Stimulated activated naive CD8-positive, alpha-beta T cell treated with anti-CD3 and anti-CD28 coated beads, Interleukin-15, amount 100 ng/mL, for 72 hours (primary cell): ENCODE results near the gene FBLN2.

ENCODE experiments used
- ATAC-seq: fragments of 150-1000 bp; cut with Tn5 transposase; 2 replicates; pipeline ENCODE4 v1.10.0; 2021; ENCODE audit warnings: mild to moderate bottlenecking, moderate library complexity
- DNase-seq, 2 donors: peaks; one replicate each; pipeline ENCODE4 v3.0.0; 2021 to 2022
- H3K27ac Mint-ChIP-seq, 2 donors: one replicate each; pipeline ENCODE4 v1.8.0; 2022; ENCODE audit warnings: mild to moderate bottlenecking in 2 of 2, mixed read lengths in 2 of 2, moderate library complexity in 2 of 2
- H3K27me3 Mint-ChIP-seq: one replicate; pipeline ENCODE4 v1.8.0; 2022; ENCODE audit warnings: mixed read lengths
- H3K4me1 Mint-ChIP-seq: one replicate; pipeline ENCODE4 v1.8.0; 2022; ENCODE audit warnings: mild to moderate bottlenecking, mixed read lengths
- H3K4me3 Mint-ChIP-seq, 2 donors: one replicate each; pipeline ENCODE4 v1.8.0; 2022; ENCODE audit warnings: mild to moderate bottlenecking in 2 of 2, mixed read lengths in 2 of 2, moderate library complexity in 1 of 2
- H3K9me3 Mint-ChIP-seq, 2 donors: one replicate each; pipeline ENCODE4 v1.8.0; 2022; ENCODE audit warnings: mixed read lengths in 2 of 2

Gene FBLN2

DNA sequence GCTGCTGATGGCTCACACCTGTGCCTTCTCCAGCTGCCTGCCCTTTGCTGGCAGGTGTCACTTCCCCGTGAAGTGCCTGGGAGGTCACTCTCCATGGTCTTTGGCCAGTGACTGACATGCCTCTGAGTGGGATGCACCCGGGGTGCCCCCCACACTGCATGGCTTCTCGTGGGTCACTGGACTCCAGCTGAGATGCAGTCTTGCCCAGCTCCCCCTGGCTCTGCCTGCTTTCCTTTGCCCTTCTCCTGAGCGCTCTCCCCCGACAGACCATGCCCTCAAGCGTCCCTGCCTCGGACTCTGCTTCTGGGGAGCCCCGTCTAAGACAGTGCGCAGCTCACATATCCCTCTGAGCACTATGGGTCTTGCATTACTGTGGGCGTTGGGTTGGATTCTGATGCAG, 14.4 kb downstream of the FBLN2 start:
- H3K27me3 Mint-ChIP-seq, result peaks cover 8% of the 10 kb centered on the region
- DNase-seq, result no peak
- H3K27ac Mint-ChIP-seq, result no peak overlapping the region
- ATAC-seq, result no peak
- H3K4me3 Mint-ChIP-seq, result no peak overlapping the region
- peaks cover 20% of the 10 kb centered on the region for H3K4me1 Mint-ChIP-seq
- H3K9me3 Mint-ChIP-seq, result no peaks in the 10 kb centered on the region

DNA sequence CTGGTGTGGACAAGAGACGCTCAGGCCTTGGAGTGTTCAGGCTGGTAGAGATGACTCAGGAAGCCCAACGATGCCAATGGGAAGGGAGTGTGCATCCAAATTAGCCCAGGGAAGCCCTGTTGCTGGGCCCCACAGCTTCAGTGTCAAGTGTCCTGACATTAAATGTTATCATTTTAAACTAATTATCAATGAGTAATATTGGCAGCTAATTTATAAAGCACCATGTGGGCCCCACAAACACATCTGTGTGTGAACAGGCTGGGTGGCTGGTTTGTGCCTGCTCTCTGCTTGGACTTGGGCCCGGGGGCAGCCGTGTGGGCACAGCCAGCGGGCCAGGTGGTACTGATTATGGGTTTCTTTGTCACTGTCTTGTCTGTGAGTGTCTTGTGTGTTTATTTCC, 15.0 kb downstream of the FBLN2 start:
- ATAC-seq (no peak), DNase-seq (no peak)
- Mint-ChIP-seq H3K4me1 (peaks cover 20% of the 10 kb centered on the region), H3K27ac (no peak overlapping the region), H3K4me3 (no peak overlapping the region), H3K27me3 (peaks cover 8% of the 10 kb centered on the region), H3K9me3 (no peaks in the 10 kb centered on the region)

DNA sequence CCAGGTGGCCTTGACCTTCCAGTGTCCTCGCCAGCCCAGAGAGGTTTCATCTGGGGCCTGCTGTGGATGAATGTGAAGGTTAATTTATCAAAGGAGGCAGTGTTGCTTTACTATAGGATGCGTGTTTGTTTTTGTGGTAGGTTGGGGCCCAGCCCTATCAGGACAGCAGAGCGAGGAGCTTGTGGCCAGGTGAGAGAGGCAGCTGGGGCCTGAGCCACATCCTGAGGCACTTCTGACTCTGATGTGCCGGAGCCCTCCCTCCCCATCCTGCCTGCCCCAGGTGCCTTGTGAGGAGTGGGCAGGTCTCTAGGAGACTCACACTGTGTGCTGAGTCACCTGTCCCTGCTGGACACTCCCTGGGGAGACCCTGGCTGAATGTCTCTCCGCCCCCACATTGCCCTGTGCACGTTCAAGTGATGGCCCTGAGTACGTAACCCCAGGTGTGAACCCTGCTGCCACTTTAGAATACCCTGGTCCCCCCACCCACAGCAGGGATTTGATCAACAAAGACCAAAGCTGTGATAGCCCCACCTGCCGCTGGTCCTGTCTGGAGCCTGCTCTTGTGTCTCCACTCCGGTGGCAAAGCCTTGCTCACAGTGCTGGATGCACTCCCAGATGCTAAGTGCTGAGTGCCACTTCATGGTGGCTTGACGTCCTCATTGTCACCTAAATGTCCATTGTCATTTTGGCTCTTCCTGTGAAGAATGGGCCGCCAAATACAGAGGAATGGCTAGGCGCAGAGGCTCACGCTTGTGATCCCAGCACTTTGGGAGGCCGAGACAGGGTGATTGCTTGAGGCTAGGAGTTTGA, 16.0 kb downstream of the FBLN2 start:
- Mint-ChIP-seq H3K4me1 (peaks cover 14% of the 10 kb centered on the region), H3K27ac (peak overlapping the region in 1 of 2 donors; percentile 69), H3K9me3 (no peaks in the 10 kb centered on the region), H3K27me3 (no peaks in the 10 kb centered on the region), H3K4me3 (no peak overlapping the region)
- peak in 1 of 2 donors; percentile 39 for DNase-seq
- peak; percentile 85 for ATAC-seq

DNA sequence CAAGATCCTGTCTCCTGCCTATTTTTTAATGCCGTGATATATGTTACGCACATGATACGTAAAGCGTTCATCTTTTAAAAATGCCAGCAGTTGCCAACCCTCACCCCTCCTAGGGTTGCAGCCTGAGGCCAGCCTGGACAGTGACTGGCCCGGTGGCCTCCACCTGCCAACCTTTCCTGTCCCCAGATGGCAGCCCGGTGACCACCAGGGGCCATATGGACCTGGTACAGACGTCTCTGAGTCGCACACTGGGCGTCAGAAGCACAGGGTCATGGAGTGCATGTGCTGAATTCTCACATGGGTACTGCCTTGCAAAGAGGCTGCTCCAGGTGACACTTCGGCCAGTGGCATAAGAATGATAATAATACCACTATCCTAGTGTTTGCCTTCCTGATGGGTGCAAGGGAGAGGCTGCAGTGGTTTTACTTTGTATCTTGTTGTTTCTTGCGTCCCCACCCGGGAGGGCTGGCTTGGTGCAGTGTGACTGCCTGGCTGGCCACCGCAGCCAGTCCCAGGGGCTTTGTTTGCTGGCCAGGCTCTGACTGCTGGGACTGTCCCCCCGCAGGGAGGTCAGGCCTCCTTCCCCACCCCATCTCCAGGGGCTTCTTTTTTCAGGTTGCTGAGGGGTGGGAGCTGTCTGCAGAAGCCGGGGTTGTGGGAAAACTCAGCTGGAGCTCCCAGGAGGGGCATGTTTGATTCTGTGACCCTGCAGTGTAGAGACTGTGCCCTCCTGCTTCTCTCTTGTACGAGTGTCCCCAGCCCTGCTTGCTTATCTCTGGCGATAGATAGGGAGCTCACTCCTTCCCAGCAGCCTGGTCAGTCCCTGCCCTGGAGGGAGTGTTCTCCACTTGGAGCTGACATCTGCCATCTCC, 16.9 kb downstream of the FBLN2 start:
- Mint-ChIP-seq H3K4me3 (no peak overlapping the region), H3K4me1 (peaks cover 14% of the 10 kb centered on the region), H3K27me3 (no peaks in the 10 kb centered on the region), H3K27ac (no peak overlapping the region), H3K9me3 (no peaks in the 10 kb centered on the region)
- ATAC-seq (no peak), DNase-seq (no peak)

DNA sequence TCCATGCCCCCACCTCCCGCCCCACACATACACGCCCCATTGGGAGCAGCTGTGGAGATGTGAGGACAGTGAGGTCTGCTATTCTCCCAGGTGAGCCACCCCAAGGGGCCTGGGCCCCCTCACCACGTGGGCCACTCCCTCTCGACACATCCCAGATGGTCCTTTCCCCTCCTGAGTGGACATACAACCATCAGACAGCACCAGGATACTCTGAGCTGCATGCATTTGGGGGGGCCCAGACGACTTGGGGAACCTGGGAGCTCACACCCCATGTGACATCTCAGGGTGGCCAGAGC, 17.5 kb downstream of the FBLN2 start:
- Mint-ChIP-seq H3K4me3 (no peak overlapping the region), H3K9me3 (no peaks in the 10 kb centered on the region), H3K27ac (no peak overlapping the region), H3K4me1 (peaks cover 14% of the 10 kb centered on the region), H3K27me3 (no peaks in the 10 kb centered on the region)
- DNase-seq (no peak), ATAC-seq (no peak)

DNA sequence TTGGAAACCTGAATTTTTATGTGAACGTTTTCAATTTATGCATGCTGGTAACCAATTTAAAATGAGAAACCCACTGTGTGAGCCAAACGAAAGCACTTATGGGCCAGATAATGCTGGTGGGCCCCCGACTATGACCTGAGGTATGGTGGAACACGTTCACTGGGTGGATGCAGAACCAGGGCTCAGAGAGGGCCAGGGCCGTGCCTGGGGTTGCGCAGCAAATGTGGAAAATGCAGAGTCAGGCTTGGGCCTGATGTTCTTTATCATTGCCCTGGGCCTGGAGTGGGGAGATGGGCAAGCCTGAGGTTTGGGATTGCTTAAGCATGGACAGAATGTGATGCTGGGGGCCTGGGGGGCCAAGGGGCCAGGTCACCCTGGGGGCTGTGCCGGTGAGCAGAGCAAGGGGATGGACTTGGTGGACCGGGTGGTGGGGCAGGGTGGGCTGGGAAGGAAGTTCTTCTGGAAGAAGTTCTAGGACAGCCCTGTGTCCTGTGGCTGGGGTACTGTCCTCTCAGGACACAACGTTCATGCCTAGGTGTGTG, 17.9 kb downstream of the FBLN2 start:
- Mint-ChIP-seq H3K4me3 (no peak overlapping the region), H3K9me3 (no peaks in the 10 kb centered on the region), H3K27ac (no peak overlapping the region), H3K4me1 (peaks cover 14% of the 10 kb centered on the region), H3K27me3 (no peaks in the 10 kb centered on the region)
- DNase-seq (no peak), ATAC-seq (no peak)

DNA sequence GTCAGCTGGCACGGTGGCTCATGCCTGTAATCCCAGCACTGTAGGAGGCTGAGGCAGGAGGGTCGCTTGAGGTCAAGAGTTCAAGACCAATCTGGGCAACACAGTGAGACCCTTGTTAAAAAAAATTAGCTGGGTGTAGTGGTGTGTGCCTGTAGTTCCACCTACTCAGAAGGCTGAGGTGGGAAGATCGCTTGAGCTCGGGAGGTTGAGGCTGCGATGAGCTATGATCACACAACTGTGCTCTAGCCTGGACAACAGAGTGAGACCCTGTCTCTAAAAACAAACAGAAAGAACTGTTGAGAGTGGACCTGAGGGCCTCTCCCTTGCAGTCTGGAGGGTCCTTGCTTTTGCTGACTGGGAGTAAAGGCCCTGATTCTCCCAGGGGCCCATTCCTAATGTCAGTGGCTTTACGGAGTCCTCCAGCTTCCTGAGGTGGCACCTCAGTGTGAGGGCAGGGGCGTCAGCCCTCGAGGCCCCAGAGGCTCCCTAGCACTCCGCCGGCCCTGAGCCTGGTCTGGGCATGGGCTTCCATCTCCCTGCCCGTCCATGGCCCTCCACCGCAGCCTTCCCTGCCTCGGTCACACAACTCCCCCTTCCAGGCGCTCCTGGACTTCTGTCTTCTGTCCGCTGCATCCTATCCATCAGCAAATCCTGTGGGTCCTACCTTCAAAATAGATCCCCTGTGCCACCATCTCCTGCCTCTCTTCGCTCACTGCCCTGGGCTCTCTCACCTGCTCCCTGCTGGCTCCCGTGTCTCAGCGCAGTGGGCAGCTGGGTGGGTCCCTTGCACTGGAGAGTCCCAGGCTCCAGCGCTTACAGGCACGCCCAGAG, 19.0 kb downstream of the FBLN2 start:
- ATAC-seq (no peak), DNase-seq (no peak)
- H3K4me1 Mint-ChIP-seq, result peaks cover 15% of the 10 kb centered on the region
- H3K4me3 Mint-ChIP-seq, result no peak overlapping the region
- H3K9me3 Mint-ChIP-seq, result no peaks in the 10 kb centered on the region
- peak overlapping the region in 1 of 2 donors; percentile 26 for H3K27ac Mint-ChIP-seq
- H3K27me3 Mint-ChIP-seq, result no peaks in the 10 kb centered on the region

DNA sequence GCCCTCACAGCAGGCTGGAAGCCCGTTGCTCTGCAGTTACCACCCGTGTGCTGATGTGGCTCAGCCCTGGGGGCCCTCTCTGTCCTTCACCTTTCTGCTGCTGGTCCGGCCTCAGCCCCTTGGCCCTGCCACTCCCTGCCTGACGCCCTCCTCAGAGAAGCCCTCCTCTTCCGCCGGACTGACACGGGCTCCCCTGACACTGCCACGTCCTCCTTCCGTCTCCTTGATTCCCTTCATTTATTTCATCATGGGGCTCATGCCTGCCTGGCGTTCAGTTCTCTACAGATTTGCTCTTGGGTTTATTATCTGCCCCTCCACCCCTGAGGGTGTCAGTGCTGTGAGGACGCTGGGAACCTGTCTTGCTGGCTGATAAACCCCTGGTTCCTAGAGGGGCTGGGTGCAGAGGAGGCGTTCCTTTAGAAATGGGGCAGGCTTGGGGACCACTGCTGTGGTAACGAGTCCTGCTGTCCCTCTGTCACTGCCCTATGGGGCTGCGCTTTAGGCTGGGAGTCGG, 19.6 kb downstream of the FBLN2 start:
- H3K27me3 Mint-ChIP-seq, result no peaks in the 10 kb centered on the region
- DNase-seq, result no peak
- no peaks in the 10 kb centered on the region for H3K9me3 Mint-ChIP-seq
- H3K4me3 Mint-ChIP-seq, result no peak overlapping the region
- no peak overlapping the region for H3K27ac Mint-ChIP-seq
- H3K4me1 Mint-ChIP-seq, result peaks cover 22% of the 10 kb centered on the region
- ATAC-seq, result no peak

DNA sequence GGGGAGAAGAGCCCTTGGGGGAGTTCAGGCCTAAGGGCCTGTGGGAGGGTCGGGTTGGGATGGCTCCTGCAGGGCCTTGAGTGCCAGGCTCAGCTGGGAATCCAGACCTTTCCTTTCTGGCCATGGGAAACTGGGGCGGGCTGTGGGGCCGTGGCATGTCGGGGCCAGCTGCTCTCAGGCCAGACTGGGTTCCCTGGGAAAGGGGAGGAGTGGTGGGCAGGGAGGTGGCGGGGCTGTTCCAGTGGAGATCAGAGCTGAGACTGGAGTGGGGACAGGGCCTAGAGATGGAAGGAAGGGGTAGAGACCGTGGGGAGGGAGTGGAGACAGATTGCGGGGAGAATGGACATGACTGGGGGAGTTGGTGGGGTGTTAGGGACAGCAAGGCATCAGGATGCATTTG, 20.3 kb downstream of the FBLN2 start:
- Mint-ChIP-seq H3K4me3 (no peak overlapping the region), H3K9me3 (no peaks in the 10 kb centered on the region), H3K4me1 (peaks cover 24% of the 10 kb centered on the region), H3K27ac (no peak overlapping the region), H3K27me3 (no peaks in the 10 kb centered on the region)
- DNase-seq (no peak), ATAC-seq (no peak)

DNA sequence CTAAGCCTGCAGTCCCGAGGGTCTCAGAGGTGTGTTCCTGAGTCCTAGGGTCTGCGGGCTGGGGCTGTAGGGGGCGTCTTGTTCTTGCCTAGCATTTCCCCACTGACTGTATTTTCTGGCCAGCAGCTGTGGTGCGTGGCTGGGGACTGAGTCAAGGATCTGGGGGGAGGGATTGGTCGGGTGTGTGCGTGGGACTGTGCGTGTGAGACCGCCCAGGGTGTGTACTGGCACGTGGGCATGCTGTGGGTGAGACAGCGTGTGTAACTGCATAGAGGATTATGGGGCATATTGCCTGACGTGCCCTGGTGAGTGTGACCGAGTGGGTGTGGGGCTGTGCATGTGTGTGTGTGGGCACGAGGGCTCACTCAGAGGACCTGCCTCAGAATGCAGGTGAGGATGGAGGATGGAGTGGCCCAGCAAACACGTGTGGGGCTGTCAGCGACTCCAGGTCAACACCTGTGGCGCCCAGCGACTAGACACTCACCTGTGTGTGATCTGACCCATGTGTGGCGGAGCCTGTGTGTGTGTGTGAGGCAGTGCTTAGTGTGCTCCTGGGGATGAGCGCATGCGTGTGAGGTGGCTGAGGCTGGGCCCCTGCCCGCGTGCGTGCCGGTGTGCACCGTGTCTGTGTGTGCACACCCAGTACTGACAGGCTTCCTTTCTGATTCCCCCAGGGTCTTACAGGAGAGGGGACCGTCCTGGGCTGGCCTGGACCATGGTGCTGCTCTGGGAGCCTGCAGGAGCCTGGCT, 20.9 kb downstream of the FBLN2 start:
- ATAC-seq (no peak), DNase-seq (no peak)
- Mint-ChIP-seq H3K27me3 (no peaks in the 10 kb centered on the region), H3K27ac (no peak overlapping the region), H3K9me3 (no peaks in the 10 kb centered on the region), H3K4me3 (no peak overlapping the region), H3K4me1 (peaks cover 24% of the 10 kb centered on the region)

DNA sequence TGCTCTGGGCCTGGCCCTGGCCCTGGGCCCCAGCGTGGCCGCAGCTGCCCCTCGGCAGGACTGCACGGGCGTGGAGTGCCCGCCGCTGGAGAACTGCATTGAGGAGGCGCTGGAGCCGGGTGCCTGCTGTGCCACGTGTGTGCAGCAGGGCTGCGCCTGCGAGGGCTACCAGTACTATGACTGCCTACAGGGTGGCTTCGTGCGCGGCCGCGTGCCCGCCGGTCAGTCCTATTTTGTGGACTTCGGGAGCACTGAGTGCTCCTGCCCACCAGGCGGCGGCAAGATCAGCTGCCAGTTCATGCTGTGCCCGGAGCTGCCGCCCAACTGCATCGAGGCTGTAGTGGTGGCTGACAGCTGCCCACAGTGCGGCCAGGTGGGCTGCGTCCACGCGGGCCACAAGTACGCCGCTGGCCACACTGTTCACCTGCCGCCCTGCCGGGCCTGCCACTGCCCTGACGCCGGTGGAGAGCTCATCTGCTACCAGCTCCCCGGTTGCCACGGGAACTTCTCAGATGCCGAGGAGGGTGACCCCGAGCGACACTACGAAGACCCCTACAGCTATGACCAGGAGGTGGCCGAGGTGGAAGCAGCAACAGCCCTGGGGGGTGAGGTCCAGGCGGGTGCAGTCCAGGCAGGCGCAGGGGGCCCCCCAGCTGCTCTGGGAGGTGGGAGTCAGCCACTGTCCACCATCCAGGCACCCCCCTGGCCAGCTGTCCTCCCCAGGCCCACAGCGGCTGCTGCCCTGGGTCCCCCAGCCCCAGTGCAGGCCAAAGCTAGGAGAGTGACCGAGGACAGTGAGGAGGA, 21.7 kb downstream of the FBLN2 start:
- Mint-ChIP-seq H3K27me3 (no peaks in the 10 kb centered on the region), H3K4me1 (peaks cover 26% of the 10 kb centered on the region), H3K27ac (no peak overlapping the region), H3K9me3 (no peaks in the 10 kb centered on the region), H3K4me3 (no peak overlapping the region)
- no peak for DNase-seq
- peak; percentile 4 for ATAC-seq

DNA sequence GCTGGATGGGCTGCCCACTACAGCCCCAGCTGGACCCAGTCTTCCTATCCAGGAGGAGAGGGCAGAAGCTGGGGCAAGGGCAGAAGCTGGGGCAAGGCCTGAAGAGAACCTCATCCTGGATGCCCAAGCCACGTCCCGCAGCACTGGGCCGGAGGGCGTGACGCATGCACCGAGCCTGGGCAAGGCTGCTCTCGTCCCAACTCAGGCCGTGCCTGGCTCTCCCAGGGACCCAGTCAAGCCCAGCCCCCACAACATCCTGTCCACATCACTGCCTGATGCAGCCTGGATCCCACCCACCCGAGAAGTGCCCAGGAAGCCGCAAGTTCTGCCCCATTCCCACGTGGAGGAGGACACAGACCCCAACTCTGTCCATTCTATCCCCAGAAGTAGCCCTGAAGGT, 22.3 kb downstream of the FBLN2 start:
- no peak overlapping the region for H3K4me3 Mint-ChIP-seq
- H3K9me3 Mint-ChIP-seq, result no peaks in the 10 kb centered on the region
- H3K4me1 Mint-ChIP-seq, result peaks cover 32% of the 10 kb centered on the region
- H3K27me3 Mint-ChIP-seq, result no peaks in the 10 kb centered on the region
- ATAC-seq, result no peak
- no peak for DNase-seq
- H3K27ac Mint-ChIP-seq, result no peak overlapping the region

DNA sequence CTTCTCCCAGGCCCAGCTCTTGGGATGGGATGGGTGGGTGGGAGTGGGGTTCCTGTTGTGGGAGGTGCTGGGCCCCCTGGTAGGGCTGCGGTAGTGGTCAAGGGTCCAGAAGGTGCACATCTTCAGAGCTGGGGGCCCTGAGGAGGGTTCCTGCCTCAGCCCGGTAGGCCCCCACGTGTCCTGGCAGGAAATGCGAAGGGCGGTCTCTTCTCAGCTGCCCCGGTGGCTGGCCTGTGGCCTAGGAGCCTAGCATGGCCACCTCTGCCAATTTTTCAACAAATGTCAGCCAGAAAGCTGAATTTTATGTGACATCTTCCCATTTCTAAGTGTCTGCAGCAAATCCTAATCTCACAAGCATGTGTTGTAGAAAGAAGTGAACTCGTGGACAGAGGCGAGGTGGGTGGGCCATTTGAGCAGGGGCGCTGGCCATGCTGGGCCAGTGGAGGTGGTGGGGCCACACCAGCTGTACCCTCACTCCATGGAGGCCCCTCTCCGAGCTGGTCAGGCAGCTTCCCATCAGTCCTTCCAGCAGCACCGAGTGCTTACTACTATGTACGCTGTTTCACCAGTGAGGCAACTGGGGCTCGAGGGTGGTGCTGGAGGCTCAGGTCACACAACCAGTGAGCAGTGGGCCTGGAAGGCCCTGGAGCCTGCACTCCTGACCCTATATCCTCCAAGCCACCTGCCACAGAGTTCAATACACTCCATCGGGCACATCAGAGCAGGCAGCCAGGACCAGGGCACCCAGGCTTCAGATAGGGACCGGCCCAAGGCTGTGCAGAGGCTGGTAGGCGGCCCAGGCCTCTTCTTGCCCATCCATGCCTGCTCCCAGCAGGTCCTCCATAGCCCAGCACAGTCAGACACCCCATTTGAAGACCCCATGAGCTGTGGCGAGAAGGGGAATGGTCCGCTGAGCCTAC, 23.2 kb downstream of the FBLN2 start:
- Mint-ChIP-seq H3K4me1 (peaks cover 35% of the 10 kb centered on the region), H3K9me3 (no peaks in the 10 kb centered on the region), H3K27ac (no peak overlapping the region), H3K27me3 (no peaks in the 10 kb centered on the region), H3K4me3 (no peak overlapping the region)
- no peak for ATAC-seq
- DNase-seq, result no peak
